GM21381 (cell line): ENCODE measurements around the gene MTTP.
A peak's percentile ranks its signal among the peaks of the same experiment; 100 is the strongest.
"Not testable (repeated sequence)": the region's sequence is repeated elsewhere in the genome, so short reads cannot be mapped to it uniquely, and the experiment has no call there.

Source experiments
- ATAC-seq: cut with Tn5 transposase; IDR thresholded peaks from one replicate; pipeline ENCODE4 v1.9.1; 2021; ENCODE audit warnings: mild to moderate bottlenecking, moderate library complexity; ENCODE audit not compliant: unreplicated experiment

The MTTP gene

GRCh38 chr4:99574530-99575324, at the start of gene MTTP:
TSS of gene MTTP (plus strand) at chr4:99574824. CDS start at chr4:99574910, 86 bp downstream.
- peak; percentile 66 for ATAC-seq

DNA sequence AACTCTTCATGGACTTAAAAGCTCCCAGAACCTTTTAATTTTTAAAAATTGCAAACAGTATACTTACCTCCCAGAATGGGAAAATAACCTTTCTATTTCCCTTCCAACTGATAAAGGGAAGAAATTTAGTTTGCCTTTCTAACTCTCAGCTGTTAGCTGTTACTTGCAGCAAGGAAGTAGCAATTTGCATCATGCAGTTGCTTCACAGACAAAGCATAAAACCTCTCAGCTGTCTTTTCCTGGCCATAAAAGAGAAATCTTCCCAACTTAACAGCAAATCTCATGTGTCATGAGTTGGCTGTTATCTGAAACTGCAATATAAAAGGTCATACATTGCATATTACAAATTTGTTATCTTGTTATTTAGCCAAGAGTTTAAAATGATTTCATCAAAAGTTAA, 45.4 kb upstream of the MTTP start:
- no peak for ATAC-seq

GRCh38 chr4:99529956-99530355, 44.7 kb upstream of the MTTP start:
- ATAC-seq, result no peak

DNA sequence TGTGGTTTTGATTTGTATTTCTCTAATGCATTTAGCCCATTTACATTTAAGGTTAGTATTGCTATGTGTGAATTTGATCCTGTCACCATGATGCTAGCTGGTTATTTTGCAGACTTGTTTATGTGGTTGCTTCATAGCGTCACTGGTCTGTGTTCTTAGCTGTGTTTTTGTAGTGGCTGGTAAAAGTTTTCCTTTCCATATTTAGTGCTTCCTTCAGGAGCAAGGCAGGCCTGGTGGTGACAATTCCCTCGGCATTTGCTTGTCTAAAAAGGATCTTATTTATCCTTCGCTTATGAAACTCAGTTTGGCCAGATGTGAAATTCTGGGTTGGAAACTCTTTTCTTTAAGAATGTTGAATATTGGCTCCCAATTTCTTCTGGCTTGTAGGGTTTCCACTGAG, 39.9 kb upstream of the MTTP start:
- ATAC-seq, result not testable (repeated sequence)

- no peak for ATAC-seq
Observed at GRCh38 chr4:99536271-99536670, 38.4 kb upstream of the MTTP start.

GRCh38 chr4:99536848-99537247, 37.8 kb upstream of the MTTP start:
- ATAC-seq, result no peak

GRCh38 chr4:99537674-99538073, 37.0 kb upstream of the MTTP start:
- ATAC-seq, result no peak

DNA sequence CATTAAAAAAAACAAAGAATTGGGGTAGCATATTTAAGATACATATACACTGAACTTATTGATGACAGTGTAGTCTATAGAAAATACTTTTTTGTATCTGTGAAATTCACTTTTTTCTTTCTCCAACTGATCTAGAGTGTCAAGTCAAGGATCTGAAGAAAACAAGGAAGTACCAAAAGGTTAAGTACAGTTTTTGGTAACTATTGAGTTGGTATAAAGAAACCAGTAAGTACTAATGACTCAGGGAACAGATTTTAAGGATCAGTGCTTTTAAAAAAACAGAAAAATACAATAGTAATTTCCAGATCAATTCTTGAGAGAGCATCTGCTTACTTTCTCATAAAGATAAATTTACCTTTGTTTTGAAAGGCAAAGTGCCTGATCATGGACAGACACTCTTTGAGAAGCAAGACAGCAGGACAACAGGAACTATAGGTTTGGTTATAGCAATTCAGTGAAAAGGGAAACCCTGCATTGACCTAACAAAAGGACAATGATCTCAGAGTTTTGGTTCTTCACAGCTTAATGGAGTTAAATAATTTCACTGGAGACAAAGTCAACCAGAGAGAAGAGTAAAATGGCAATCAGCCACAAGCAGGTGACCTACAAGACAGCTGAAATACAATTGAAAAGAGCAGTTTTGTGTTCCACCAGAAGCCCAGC, 34.2 kb upstream of the MTTP start:
- no peak for ATAC-seq

- no peak for ATAC-seq
Observed at GRCh38 chr4:99552872-99553271, 21.8 kb upstream of the MTTP start.

- peak; percentile 94 for ATAC-seq
Observed at GRCh38 chr4:99563310-99564186, 11.1 kb upstream of the MTTP start, which contains the start of gene TRMT10A. TSS of gene TRMT10A (minus strand) at chr4:99564039. CDS start at chr4:99559338, 4,701 bp downstream.

- no peak for ATAC-seq
Observed at GRCh38 chr4:99564921-99565320, 9.7 kb upstream of the MTTP start.

- ATAC-seq, result no peak
Observed at GRCh38 chr4:99571883-99572282, 2.7 kb upstream of the MTTP start.

DNA sequence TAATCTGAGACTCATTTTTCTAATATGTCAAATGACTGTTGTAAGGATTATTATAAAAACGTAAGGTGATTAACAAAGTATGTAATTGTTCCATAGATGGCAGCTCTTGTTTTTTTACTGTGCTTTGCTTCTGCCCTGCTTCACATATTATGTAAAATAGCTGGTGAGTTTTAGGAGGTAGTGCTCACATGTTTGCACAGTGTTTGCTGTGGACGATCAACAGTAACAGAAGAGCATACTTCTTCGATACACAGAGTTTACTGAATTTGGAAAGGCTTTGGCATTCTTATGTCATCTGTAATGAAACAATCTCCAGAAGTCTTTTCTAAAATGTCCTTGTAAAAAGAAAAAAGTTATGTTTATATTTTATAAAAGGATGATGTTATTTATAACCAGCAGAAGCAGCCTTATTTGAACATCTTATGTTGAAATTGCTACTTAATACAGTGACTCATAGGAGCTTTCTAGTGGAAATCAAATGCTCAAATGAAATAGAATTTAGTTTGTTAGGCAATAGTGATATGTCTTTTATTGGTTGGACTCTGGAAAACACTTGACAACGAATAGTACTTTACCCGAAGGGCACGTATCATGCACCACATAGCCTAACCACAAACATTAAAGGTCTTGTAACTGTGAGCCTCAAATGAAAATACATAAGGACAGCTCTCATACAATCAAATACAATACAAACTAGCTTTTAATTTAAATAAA, 1.9 kb upstream of the MTTP start:
- no peak for ATAC-seq

GRCh38 chr4:99573735-99574368, 772 bp upstream of the MTTP start:
- ATAC-seq, result no peak

- ATAC-seq, result no peak
Observed at GRCh38 chr4:99578714-99579113, 4.1 kb downstream of the MTTP start.

GRCh38 chr4:99585516-99585915, 10.9 kb downstream of the MTTP start:
- ATAC-seq, result no peak

DNA sequence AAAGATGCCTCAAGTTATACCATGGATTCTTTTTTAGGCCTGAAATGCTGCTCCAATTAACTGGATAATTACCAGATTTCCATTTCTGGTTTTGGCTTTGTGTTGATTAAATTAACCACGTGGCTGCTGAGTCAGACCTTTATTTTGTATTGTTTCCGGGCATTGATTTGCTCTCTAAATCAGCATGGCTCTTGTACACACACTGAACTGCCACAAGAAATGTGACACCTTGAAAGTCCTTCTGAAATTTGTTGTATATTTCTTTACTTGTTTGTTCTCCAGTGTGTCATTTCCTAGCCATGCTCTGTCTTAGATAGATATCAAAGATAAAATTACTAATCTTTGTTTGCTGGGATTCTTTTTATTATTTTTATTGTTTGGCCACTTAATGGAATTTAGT, 11.7 kb downstream of the MTTP start:
- ATAC-seq, result no peak

DNA sequence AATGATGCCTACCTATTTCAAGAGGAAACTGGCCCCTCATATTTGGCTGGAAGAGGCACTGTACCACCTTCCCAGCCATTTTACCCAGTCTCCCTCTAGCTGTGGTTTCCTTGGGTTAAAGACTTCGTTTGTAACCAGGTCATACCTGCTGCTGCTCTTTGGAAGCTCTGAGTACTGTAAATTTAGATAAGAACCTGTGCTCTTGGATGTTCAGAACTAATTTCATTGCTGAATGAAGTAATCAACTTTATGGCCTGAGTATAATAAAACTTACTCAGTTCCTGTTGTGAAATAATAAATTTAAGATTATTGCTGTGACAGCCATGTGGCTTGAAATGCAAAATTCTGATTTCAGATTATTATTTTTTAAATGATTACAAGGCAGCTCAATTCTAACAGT, 12.2 kb downstream of the MTTP start:
- no peak for ATAC-seq

- ATAC-seq, result no peak
Observed at GRCh38 chr4:99587309-99587708, 12.7 kb downstream of the MTTP start.

- no peak for ATAC-seq
Observed at GRCh38 chr4:99587803-99588202, 13.2 kb downstream of the MTTP start.
